HepG2 (cell line): ENCODE data around the gene SNRNP48. TPM values are rescaled to one million over a fixed set of nuclear protein-coding genes. Genes with fewer than 3 reads are reported as not detected.

ENCODE experiments used
- ARNTL ChIP-seq: sonication (generic); formaldehyde crosslinking; IDR thresholded peaks from 2 replicates; pipeline ENCODE4 v1.4.0; 2020; ENCODE audit warnings: mild to moderate bottlenecking, missing genetic modification reagents
- CBFB ChIP-seq: sonication (generic); formaldehyde crosslinking; IDR thresholded peaks from 2 replicates; pipeline ENCODE4 v1.4.0; 2020; ENCODE audit warnings: missing genetic modification reagents
- FOXA3 ChIP-seq: IDR thresholded peaks from 2 replicates; pipeline ENCODE4 v1.6.1; 2016; ENCODE audit warnings: missing genetic modification reagents, missing compliant biosample characterization
- FOXP1 ChIP-seq, 2 experiments: fragments of 450-650 bp in 1 of 2; IDR thresholded peaks; 2 replicates each; pipeline ENCODE4 v1.6.1; 2017 to 2018; ENCODE audit warnings: antibody characterized with exemption in 1 of 2
- HOXA3 ChIP-seq: sonication (generic); formaldehyde crosslinking; IDR thresholded peaks from 2 replicates; pipeline ENCODE4 v1.5.0; 2020; ENCODE audit warnings: missing genetic modification reagents
- HOXA5 ChIP-seq: sonication (generic); formaldehyde crosslinking; IDR thresholded peaks from 2 replicates; pipeline ENCODE4 v1.4.0; 2020; ENCODE audit warnings: missing genetic modification reagents
- KLF13 ChIP-seq: sonication (generic); formaldehyde crosslinking; IDR thresholded peaks from 2 replicates; pipeline ENCODE4 v1.4.0; 2020; ENCODE audit warnings: mild to moderate bottlenecking, missing genetic modification reagents
- MTERF4 ChIP-seq: sonication (generic); formaldehyde crosslinking; IDR thresholded peaks from 2 replicates; pipeline ENCODE4 v1.8.0; 2023; ENCODE audit warnings: mild to moderate bottlenecking, missing genetic modification reagents
- NCOA2 ChIP-seq: sonication (generic); formaldehyde crosslinking; IDR thresholded peaks from 2 replicates; pipeline ENCODE4 v1.8.0; 2022; ENCODE audit warnings: inconsistent platforms
- NFATC3 ChIP-seq: sonication (generic); formaldehyde crosslinking; IDR thresholded peaks from 2 replicates; pipeline ENCODE4 v1.5.1; 2020; ENCODE audit warnings: mild to moderate bottlenecking, missing genetic modification reagents
- SP140L ChIP-seq: sonication (generic); formaldehyde crosslinking; IDR thresholded peaks from 2 replicates; pipeline ENCODE4 v1.4.0; 2020; ENCODE audit warnings: missing genetic modification reagents, borderline replicate concordance
- SSRP1 ChIP-seq: IDR thresholded peaks from 2 replicates; pipeline ENCODE4 v1.6.1; 2016; ENCODE audit warnings: control low read depth
- UBTF ChIP-seq: sonication (generic); formaldehyde crosslinking; IDR thresholded peaks from 2 replicates; pipeline ENCODE4 v1.4.0; 2020; ENCODE audit warnings: mild to moderate bottlenecking, missing genetic modification reagents
- ZBTB39 ChIP-seq: sonication (generic); formaldehyde crosslinking; IDR thresholded peaks from 2 replicates; pipeline ENCODE4 v1.5.0; 2020; ENCODE audit warnings: missing genetic modification reagents
- ZBTB42 ChIP-seq: sonication (generic); formaldehyde crosslinking; IDR thresholded peaks from 2 replicates; pipeline ENCODE4 v1.5.0; 2020; ENCODE audit warnings: mild to moderate bottlenecking, missing genetic modification reagents
- ZBTB44 ChIP-seq: sonication (generic); formaldehyde crosslinking; IDR thresholded peaks from 2 replicates; pipeline ENCODE4 v1.4.0; 2020; ENCODE audit warnings: missing genetic modification reagents
- ZFP36 ChIP-seq: fragments of 150-350 bp; IDR thresholded peaks from 2 replicates; pipeline ENCODE4 v1.6.1; 2018; ENCODE audit warnings: borderline replicate concordance, low read length, low read depth; ENCODE audit not compliant: partially characterized antibody
- ZFY ChIP-seq: sonication (generic); formaldehyde crosslinking; IDR thresholded peaks from 2 replicates; pipeline ENCODE4 v1.4.0; 2020; ENCODE audit warnings: missing genetic modification reagents
- ZKSCAN5 ChIP-seq: sonication (generic); formaldehyde crosslinking; IDR thresholded peaks from 2 replicates; pipeline ENCODE4 v1.5.1; 2020; ENCODE audit warnings: mild to moderate bottlenecking, missing genetic modification reagents
- ZNF20 ChIP-seq: sonication (generic); formaldehyde crosslinking; IDR thresholded peaks from 2 replicates; pipeline ENCODE4 v1.4.0; 2020; ENCODE audit warnings: mild to moderate bottlenecking, moderate library complexity, missing genetic modification reagents
- ZNF460 ChIP-seq: sonication (generic); formaldehyde crosslinking; IDR thresholded peaks from 2 replicates; pipeline ENCODE4 v1.5.1; 2020; ENCODE audit warnings: missing genetic modification reagents, mild to moderate bottlenecking, borderline replicate concordance
- ZNF720 ChIP-seq: sonication (generic); formaldehyde crosslinking; IDR thresholded peaks from 2 replicates; pipeline ENCODE4 v1.4.0; 2020; ENCODE audit warnings: missing genetic modification reagents
- polyA plus RNA-seq, 8 experiments: library from polyadenylated mRNA; depleted of rRNA in 3 of 8; stranded (reverse) in 7 of 8; unstranded in 1 of 8; fragments of >200 nt; fragmentation: Illumina TruSeq in 4 of 8; extraction: Trizol in 4 of 8; gene quantifications; 2 replicates each; pipeline versions ENCODE4 v1.2.1 to v1.2.3, GENCODE V29; 2011 to 2016; ENCODE audit warnings: low read depth in 4 of 8, missing spikeins in 1 of 8, mixed read lengths in 1 of 8; ENCODE audit not compliant: insufficient read depth in 1 of 8
- total RNA-seq, 5 experiments: library from RNA; depleted of rRNA; stranded (reverse); fragments of >200 nt; fragmentation: Illumina TruSeq; extraction: Trizol; gene quantifications; 2 replicates each; pipeline ENCODE4 v1.2.3, GENCODE V29; 2016; ENCODE audit warnings: low read depth in 1 of 5

The SNRNP48 gene
- total and polyA plus RNA-seq, 2 of the 13 experiments (the other 11 are each of a cell fraction or from before 2014, with no cell fraction given): 17.5 to 47.5 TPM

GRCh38 chr6:7589949-7590917, at the start of gene SNRNP48 (continued):
- peak; percentile 81 for TF ChIP-seq CBFB (CRISPR knock-in tag)
- TF ChIP-seq ZNF20 (CRISPR knock-in tag): no peak
- no peak for TF ChIP-seq ZFP36
- TF ChIP-seq ZBTB44 (CRISPR knock-in tag): no peak
- TF ChIP-seq ZNF720 (CRISPR knock-in tag): no peak
- peak; percentile 95 for TF ChIP-seq UBTF (CRISPR knock-in tag)
- TF ChIP-seq FOXP1 (IDR thresholded peaks at IDR 0.05): no peak
- TF ChIP-seq FOXP1 (CRISPR knock-in tag; IDR thresholded peaks at IDR 0.05): no peak
- peak; percentile 95 for TF ChIP-seq MTERF4
- peak; percentile 49 for TF ChIP-seq NCOA2 (CRISPR knock-in tag)
- peak; percentile 79 for TF ChIP-seq ARNTL (CRISPR knock-in tag)
- TF ChIP-seq ZNF460 (CRISPR knock-in tag): peak; percentile 94
- TF ChIP-seq ZKSCAN5: peak; percentile 42; the same call in 1 of the 2 replicates
- TF ChIP-seq HOXA5 (CRISPR knock-in tag): no peak; the same call in 1 of the 2 replicates
- TF ChIP-seq ZFY (CRISPR knock-in tag): peak; percentile 93
- peak; percentile 73; the same call in 1 of the 2 replicates for TF ChIP-seq HOXA3
- no peak for TF ChIP-seq SSRP1
- TF ChIP-seq KLF13 (CRISPR knock-in tag): 0 out of 2 replicates have a peak, but pooled peaks have one; percentile 13
- TF ChIP-seq NFATC3 (CRISPR knock-in tag): no peak
- peak; percentile 83; the same call in 1 of the 2 replicates for TF ChIP-seq ZBTB42 (CRISPR knock-in tag)
- no peak; the same call in 1 of the 2 replicates for TF ChIP-seq FOXA3 (CRISPR knock-in tag)
- TF ChIP-seq SP140L (CRISPR knock-in tag): peak; percentile 97
- peak; percentile 34; the same call in 1 of the 2 replicates for TF ChIP-seq ZBTB39
